Measurements from ENCODE around the gene PGAP2. TPM values are rescaled to one million over a fixed set of nuclear protein-coding genes. Genes with fewer than 3 reads are reported as not detected.
A peak's percentile ranks its signal among the peaks of the same experiment; 100 is the strongest.

The PGAP2 gene
- total RNA-seq, 2 donors from 2014 or later: 27.1 to 33.5 TPM

- peak overlapping the region; percentile 89 to 93 for H3K27ac Mint-ChIP-seq
- DNase-seq (ENCODE audit: low spot score in 2 of 2) (no peak), ATAC-seq (no peak)
- peaks cover 43 to 53% of the 10 kb centered on the region in 2 donors for H3K36me3 Mint-ChIP-seq
- H3K9me3 Mint-ChIP-seq: no peaks in the 10 kb centered on the region
Observed at GRCh38 chr11:3838504-3838903, 30.1 kb downstream of the PGAP2 start.

GRCh38 chr11:3840004-3840869 lies 31.9 kb downstream of the PGAP2 start:
- ATAC-seq: no peak
- DNase-seq (ENCODE audit: low spot score in 2 of 2): peak; percentile 36 to 79
- Mint-ChIP-seq H3K36me3 (peaks cover 29 to 36% of the 10 kb centered on the region in 2 donors), H3K9me3 (no peaks in the 10 kb centered on the region), H3K27ac (peak overlapping the region; percentile 93 to 95)

GRCh38 chr11:3840870-3841425 lies 32.6 kb downstream of the PGAP2 start, which contains the start of gene RHOG:
Gene RHOG, minus strand, starts transcription at chr11:3840959. Its CDS starts 12,821 bp downstream, at chr11:3828138.
- H3K9me3 Mint-ChIP-seq: no peaks in the 10 kb centered on the region
- ATAC-seq (peak; percentile 85 to 87), DNase-seq (ENCODE audit: low spot score in 2 of 2) (no peak)
- peaks cover 23 to 28% of the 10 kb centered on the region in 2 donors for H3K36me3 Mint-ChIP-seq
- peak within 1 kb of the TSS; percentile 93 to 95 for H3K27ac Mint-ChIP-seq

- H3K9me3 Mint-ChIP-seq: no peaks in the 10 kb centered on the region
- ATAC-seq (no peak), DNase-seq (ENCODE audit: low spot score in 2 of 2) (peak; percentile 86 to 98)
- H3K36me3 Mint-ChIP-seq: peaks cover 23 to 28% of the 10 kb centered on the region in 2 donors
- H3K27ac Mint-ChIP-seq: peak overlapping the region; percentile 93
Observed at GRCh38 chr11:3841426-3842350, 33.3 kb downstream of the PGAP2 start.

- DNase-seq (ENCODE audit: low spot score in 2 of 2) (no peak), ATAC-seq (no peak)
- peak overlapping the region in 1 of 2 donors; percentile 26 for H3K27ac Mint-ChIP-seq
- no peaks in the 10 kb centered on the region for H3K9me3 Mint-ChIP-seq
- H3K36me3 Mint-ChIP-seq: peaks cover 18% of the 10 kb centered on the region in 2 donors
Observed at GRCh38 chr11:3843326-3843725, 35.0 kb downstream of the PGAP2 start.

GRCh38 chr11:3845246-3845645 lies 36.9 kb downstream of the PGAP2 start:
- Mint-ChIP-seq H3K36me3 (no peaks in the 10 kb centered on the region), H3K27ac (no peak overlapping the region), H3K9me3 (no peaks in the 10 kb centered on the region)
- ATAC-seq (no peak), DNase-seq (ENCODE audit: low spot score in 2 of 2) (no peak)

GRCh38 chr11:3845670-3846069 lies 37.3 kb downstream of the PGAP2 start:
- Mint-ChIP-seq H3K36me3 (no peaks in the 10 kb centered on the region), H3K9me3 (no peaks in the 10 kb centered on the region), H3K27ac (no peak overlapping the region)
- no peak for ATAC-seq
- DNase-seq (ENCODE audit: low spot score in 2 of 2): no peak

- no peaks in the 10 kb centered on the region for H3K36me3 Mint-ChIP-seq
- peak; percentile 61 to 67 for ATAC-seq
- DNase-seq (ENCODE audit: low spot score in 2 of 2): peak in 1 of 2 donors; percentile 67
- H3K9me3 Mint-ChIP-seq: no peaks in the 10 kb centered on the region
- no peak overlapping the region for H3K27ac Mint-ChIP-seq
Observed at GRCh38 chr11:3849297-3849874, 41.0 kb downstream of the PGAP2 start.

- no peak for ATAC-seq
- Mint-ChIP-seq H3K27ac (peak overlapping the region; percentile 97), H3K9me3 (no peaks in the 10 kb centered on the region), H3K36me3 (peaks cover 11 to 16% of the 10 kb centered on the region in 2 donors)
- DNase-seq (ENCODE audit: low spot score in 2 of 2): no peak
Observed at GRCh38 chr11:3853545-3853842, 45.1 kb downstream of the PGAP2 start.

- peak overlapping the region; percentile 97 for H3K27ac Mint-ChIP-seq
- peak; percentile 55 to 57 for ATAC-seq
- H3K36me3 Mint-ChIP-seq: peaks cover 14 to 16% of the 10 kb centered on the region in 2 donors
- H3K9me3 Mint-ChIP-seq: no peaks in the 10 kb centered on the region
- DNase-seq (ENCODE audit: low spot score in 2 of 2): peak; percentile 62 to 74
Observed at GRCh38 chr11:3853899-3854659, 45.7 kb downstream of the PGAP2 start.

- Mint-ChIP-seq H3K36me3 (peaks cover 16% of the 10 kb centered on the region in 2 donors), H3K9me3 (no peaks in the 10 kb centered on the region), H3K27ac (peak overlapping the region; percentile 97)
- ATAC-seq: no peak
- no peak for DNase-seq (ENCODE audit: low spot score in 2 of 2)
Observed at GRCh38 chr11:3854660-3854976, 46.3 kb downstream of the PGAP2 start.

GRCh38 chr11:3854977-3855807 lies 46.8 kb downstream of the PGAP2 start, which contains the start of gene STIM1:
Gene STIM1, plus strand, starts transcription at chr11:3855664. Its CDS starts 607 bp downstream, at chr11:3856271.
- H3K9me3 Mint-ChIP-seq: no peaks in the 10 kb centered on the region
- H3K27ac Mint-ChIP-seq: peak within 1 kb of the TSS; percentile 97
- DNase-seq (ENCODE audit: low spot score in 2 of 2) (peak; percentile 98 to 100), ATAC-seq (peak; percentile 66 to 79)
- peaks cover 16% of the 10 kb centered on the region in 2 donors for H3K36me3 Mint-ChIP-seq

GRCh38 chr11:3855808-3856491 lies 47.6 kb downstream of the PGAP2 start:
- Mint-ChIP-seq H3K36me3 (peaks cover 16% of the 10 kb centered on the region in 2 donors), H3K9me3 (no peaks in the 10 kb centered on the region), H3K27ac (peak overlapping the region; percentile 97)
- DNase-seq (ENCODE audit: low spot score in 2 of 2): peak; percentile 40 to 78
- peak; percentile 3 to 26 for ATAC-seq

GRCh38 chr11:3856856-3857553 lies 48.6 kb downstream of the PGAP2 start:
- Mint-ChIP-seq H3K9me3 (no peaks in the 10 kb centered on the region), H3K27ac (peak overlapping the region; percentile 83 to 97), H3K36me3 (peaks cover 16 to 22% of the 10 kb centered on the region in 2 donors)
- no peak for ATAC-seq
- no peak for DNase-seq (ENCODE audit: low spot score in 2 of 2)

All from activated naive CD4-positive, alpha-beta T cell treated with anti-CD3 and anti-CD28 coated beads, Interleukin-2, amount 50 U/mL, for 72 hours (primary cell).